Subcutaneous abdominal adipose tissue (tissue), 5 donors: ENCODE measurements around the gene EPB41L5.

Experiments
- H3K27ac ChIP-seq: one replicate; pipeline ENCODE4 v1.7.0; 2013; ENCODE audit warnings: low read depth, mild to moderate bottlenecking, inconsistent platforms, low read length, moderate library complexity
- H3K27me3 ChIP-seq, 5 donors: one replicate each; pipeline ENCODE4 v1.7.0; 2013; ENCODE audit warnings: low read length in 5 of 5, inconsistent platforms in 1 of 5; ENCODE audit not compliant: control insufficient read depth in 5 of 5, insufficient read depth in 4 of 5
- H3K36me3 ChIP-seq, 5 donors: one replicate each; pipeline ENCODE4 v1.7.0; 2013; ENCODE audit warnings: low read length in 5 of 5; ENCODE audit not compliant: control insufficient read depth in 5 of 5, insufficient read depth in 5 of 5
- H3K4me1 ChIP-seq, 5 donors: one replicate each; pipeline ENCODE4 v1.7.0; 2013; ENCODE audit warnings: low read length in 5 of 5, mild to moderate bottlenecking in 3 of 5, moderate library complexity in 1 of 5; ENCODE audit not compliant: control insufficient read depth in 5 of 5, insufficient read depth in 5 of 5
- H3K4me3 ChIP-seq, 5 donors: one replicate each; pipeline ENCODE4 v1.7.0; 2013; ENCODE audit warnings: low read length in 5 of 5, low read depth in 1 of 5
- H3K9ac ChIP-seq, 5 donors: one replicate each; pipeline ENCODE4 v1.7.0; 2013; ENCODE audit warnings: low read length in 5 of 5, mild to moderate bottlenecking in 4 of 5, moderate library complexity in 3 of 5
- H3K9me3 ChIP-seq, 5 donors: one replicate each; pipeline ENCODE4 v1.7.0; 2013; ENCODE audit warnings: low read length in 5 of 5; ENCODE audit not compliant: control insufficient read depth in 5 of 5
- donor health status: healthy.
- donor health status: healthy.
- donor health status: healthy.
- donor health status: healthy.
- donor health status: healthy.

Gene EPB41L5

DNA sequence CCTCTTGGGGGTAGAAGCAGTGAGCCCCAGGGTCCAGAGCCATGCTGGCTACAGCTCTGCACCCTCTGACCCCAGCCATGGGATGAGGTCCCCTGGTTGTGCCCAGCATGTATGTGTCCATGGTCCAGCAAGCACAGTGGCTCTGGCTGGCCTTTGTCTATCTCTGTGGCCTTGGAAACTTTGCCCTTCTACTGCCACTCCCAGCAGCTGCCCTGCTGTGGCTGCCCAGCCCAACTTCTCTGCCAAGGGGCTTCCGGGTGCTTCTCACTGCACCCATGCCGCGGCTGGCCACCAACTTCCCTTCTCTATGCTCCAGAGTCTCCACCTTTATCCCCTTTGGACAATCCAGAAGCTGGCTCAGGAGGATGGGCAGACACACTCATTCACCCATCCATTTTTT is 191.5 kb downstream of the EPB41L5 start:
- Histone ChIP-seq H3K36me3 (no peaks in the 10 kb centered on the region), H3K9ac (no peak overlapping the region), H3K27me3 (no peaks in the 10 kb centered on the region), H3K27ac (no peak overlapping the region), H3K4me1 (peaks cover 2 to 14% (median 7%) of the 10 kb centered on the region in 5 donors), H3K9me3 (no peaks in the 10 kb centered on the region), H3K4me3 (no peak overlapping the region)

DNA sequence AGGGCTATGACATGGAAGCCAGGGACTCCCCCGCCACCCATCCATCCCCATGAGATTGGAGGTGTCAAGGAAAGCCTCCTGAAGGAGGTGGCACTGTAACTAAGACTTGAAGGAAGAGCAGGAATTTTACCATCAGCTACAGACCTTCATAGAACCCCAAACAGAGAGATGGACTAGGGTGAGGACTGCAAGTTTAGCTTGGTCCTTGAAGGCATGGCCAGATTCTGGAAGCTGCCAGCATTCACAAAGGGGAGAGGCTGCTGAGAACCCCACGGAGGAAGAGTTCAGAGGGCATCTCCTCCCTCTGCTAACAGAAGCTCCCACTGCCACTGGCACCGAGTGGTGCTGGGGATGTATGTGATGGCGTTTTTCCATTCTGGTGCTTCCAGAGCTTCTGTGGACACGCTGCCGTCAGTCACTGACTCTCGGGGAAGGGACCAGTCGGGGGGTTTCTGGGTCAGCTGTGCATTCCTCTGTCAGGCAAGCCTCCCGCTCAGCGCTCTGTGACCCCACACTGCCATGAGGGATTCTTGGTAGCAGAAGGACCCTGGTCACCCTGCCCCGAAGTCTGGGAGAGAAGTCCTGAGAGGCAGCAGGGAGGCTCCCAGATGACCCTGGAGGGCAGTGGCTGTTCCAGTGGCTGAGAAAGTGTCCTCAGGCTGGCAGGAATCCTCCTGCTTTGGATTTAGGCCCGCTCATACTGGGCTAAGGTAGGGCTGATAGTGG is 192.2 kb downstream of the EPB41L5 start:
- no peak overlapping the region for H3K27ac ChIP-seq

DNA sequence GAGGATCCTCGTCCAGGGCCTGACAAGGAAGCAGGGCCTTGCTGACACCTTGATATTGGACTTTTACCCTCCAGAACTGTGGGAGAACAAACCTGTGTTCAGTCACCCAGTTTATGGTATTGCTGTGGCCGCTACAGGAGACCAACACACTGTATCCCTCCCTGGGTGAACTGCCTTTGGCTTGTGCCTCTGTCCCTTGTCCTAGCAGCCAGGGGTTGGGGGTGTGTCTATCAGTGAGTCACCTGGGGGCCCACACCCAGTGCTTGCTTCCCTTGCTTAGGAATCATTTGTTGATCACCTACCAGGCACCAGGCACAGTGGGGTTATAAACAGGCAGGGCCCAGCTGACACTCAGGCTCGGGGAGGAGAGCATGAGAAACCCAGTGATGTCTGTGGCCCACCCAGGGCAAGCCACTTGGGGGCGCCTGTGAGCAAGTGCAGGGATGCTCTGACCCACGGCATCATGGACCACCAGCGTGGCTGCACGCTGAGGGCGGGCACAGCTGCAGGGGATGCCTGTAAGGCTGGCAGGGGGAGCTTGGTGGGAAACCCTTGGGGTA is 193.2 kb downstream of the EPB41L5 start:
- H3K4me1 ChIP-seq: peaks cover 2 to 22% (median 7%) of the 10 kb centered on the region in 5 donors
- no peak overlapping the region for H3K4me3 ChIP-seq
- H3K9me3 ChIP-seq: no peaks in the 10 kb centered on the region
- no peaks in the 10 kb centered on the region for H3K27me3 ChIP-seq
- H3K36me3 ChIP-seq: no peaks in the 10 kb centered on the region
- no peak overlapping the region for H3K9ac ChIP-seq
- H3K27ac ChIP-seq: no peak overlapping the region

More for the DNA sequence above, 192.2 kb downstream of the EPB41L5 start:
- no peaks in the 10 kb centered on the region for H3K27me3 ChIP-seq
- no peak overlapping the region for H3K9ac ChIP-seq
- no peaks in the 10 kb centered on the region for H3K9me3 ChIP-seq
- H3K4me3 ChIP-seq: no peak overlapping the region
- H3K4me1 ChIP-seq: peaks cover 2 to 16% (median 7%) of the 10 kb centered on the region in 5 donors
- H3K36me3 ChIP-seq: no peaks in the 10 kb centered on the region

DNA sequence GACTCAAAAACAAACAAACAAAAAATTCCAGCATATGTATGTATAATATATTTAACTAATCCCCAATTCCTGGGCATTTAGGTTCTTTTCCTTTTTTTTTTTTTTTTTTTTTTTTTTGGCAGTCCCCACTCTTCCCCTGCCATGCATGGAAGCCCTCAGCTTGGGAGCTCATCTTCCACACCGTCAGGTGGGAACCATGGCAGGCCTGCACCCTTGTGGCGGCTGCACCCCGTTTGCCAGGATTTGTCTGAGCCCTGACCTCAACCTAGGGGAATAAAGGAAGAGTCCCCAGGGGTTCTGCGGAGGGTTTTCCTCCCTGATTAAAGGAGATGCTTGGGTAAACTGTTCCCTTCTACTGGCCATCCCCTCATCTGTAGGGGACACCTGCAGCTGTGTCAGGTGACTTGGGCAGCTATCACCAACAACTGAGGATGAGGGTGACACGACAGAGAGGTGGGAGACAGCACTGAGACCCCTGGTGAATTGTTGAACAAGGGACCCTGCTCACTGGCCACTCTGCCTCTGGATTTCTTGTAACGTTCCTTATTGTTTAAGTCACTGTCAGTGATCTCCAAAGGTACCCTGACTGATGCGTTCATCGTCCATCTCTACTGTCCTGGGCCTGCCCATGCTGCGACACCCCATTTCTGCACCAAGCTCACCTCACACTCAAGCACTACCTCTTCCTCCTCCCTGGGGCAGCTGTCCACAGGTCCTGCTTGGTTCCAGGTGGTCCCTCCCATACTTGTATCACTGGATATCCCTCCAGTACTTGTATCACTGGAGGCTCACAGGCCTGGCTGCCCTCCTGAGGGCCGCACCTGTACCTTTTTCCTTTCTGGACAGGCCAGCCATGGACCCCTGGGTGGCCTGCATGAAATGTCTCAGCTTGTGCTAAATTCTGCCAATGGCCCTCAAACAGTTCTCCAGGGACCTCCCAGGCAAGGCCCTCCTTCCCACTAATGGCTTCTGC is 195.8 kb downstream of the EPB41L5 start:
- Histone ChIP-seq H3K27ac (no peak overlapping the region), H3K27me3 (no peaks in the 10 kb centered on the region), H3K4me1 (peaks cover 0 to 13% (median 0%) of the 10 kb centered on the region in 5 donors), H3K4me3 (no peak overlapping the region), H3K36me3 (no peaks in the 10 kb centered on the region), H3K9ac (no peak overlapping the region), H3K9me3 (no peaks in the 10 kb centered on the region)

DNA sequence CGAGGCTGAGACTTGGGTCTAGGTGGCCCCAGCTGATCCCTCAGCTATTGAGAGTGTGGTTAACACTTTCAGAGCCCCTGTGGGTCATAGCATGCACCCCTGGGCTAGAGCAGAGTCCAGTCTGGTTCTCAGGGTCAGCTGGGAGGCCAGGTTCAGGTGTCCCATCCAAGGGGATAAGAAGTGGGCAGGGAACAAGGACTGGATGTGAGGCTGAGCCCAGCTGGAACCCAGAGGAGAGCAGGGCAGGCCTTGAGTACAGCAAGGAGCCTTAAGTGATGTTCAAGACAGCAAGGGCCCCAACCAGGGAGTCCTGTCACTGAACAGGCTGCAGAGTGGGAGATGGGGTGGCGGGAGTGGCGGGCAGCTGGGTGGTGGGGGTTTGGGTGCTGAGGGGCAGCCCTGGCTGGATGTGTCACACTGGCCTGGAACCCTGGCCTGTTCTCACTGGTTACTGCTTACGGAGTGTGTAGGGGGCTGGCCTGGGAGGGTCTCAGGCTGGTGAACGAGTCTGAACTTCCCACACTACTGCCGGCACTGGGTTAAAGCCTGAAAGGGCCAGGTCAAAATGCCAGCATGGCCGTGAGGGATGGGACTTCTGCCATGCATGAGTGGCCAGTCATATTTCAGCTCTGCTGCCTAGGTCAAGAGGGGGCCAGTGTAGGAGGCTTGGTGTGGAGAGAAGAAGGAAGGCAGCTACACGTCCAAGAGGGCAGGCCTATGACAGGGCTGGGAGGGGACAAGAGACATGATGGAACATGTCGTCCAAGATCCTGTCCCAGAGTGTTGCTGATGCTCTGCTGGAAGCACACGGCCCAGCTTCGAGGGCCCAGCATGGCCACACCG is 196.8 kb downstream of the EPB41L5 start:
- H3K4me1 ChIP-seq: peaks cover 0 to 9% (median 0%) of the 10 kb centered on the region in 5 donors
- H3K9me3 ChIP-seq: no peaks in the 10 kb centered on the region
- no peak overlapping the region for H3K4me3 ChIP-seq
- H3K9ac ChIP-seq: no peak overlapping the region
- H3K27ac ChIP-seq: no peak overlapping the region
- H3K27me3 ChIP-seq: no peaks in the 10 kb centered on the region
- no peaks in the 10 kb centered on the region for H3K36me3 ChIP-seq

DNA sequence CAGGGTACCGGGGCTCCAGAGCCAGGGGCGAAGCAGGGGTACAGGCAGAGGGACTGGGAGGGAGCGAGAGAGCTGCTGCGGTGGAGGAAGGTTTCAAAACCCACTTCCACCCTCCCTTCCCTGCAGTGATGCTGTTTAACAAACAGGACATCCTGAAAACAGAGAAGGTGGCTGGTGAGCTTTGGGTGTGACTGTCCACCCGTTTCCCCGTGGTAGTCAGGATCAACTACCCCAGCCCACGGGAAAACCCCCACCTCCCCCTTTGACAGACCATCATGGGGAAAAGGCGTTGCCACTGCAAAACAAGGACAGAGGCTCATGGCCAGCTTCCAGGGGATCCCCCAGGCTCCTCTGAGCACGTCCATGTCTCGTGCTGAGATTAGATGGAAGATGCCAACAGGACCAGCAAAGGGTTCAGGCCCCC is 197.4 kb downstream of the EPB41L5 start:
- Histone ChIP-seq H3K36me3 (no peaks in the 10 kb centered on the region), H3K4me3 (no peak overlapping the region), H3K9me3 (no peaks in the 10 kb centered on the region), H3K9ac (no peak overlapping the region), H3K27ac (no peak overlapping the region), H3K4me1 (peaks cover 0 to 9% (median 0%) of the 10 kb centered on the region in 5 donors), H3K27me3 (no peaks in the 10 kb centered on the region)

DNA sequence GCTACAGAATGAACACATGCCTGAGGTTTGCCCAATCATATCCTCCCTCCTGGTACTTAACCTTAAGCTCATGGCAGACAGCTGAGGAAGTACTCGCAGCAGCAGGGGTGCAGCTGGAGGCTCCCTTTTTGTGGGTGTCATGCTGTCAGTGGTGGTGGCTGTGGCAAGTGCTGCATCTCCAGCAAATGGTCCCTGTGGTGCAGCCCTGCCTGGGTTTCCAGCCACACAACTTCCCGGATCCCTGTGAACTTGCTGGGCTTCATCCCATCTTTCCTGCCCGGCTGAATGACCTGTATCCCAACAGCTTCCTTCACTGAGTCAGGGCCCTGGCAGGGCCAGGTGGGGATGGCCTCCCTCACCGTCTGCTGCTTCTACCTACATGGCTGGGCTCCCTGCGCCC is 205.3 kb downstream of the EPB41L5 start:
- H3K27ac ChIP-seq: no peak overlapping the region
- H3K9ac ChIP-seq: no peak overlapping the region
- peaks cover 5 to 20% (median 18%) of the 10 kb centered on the region in 5 donors for H3K4me1 ChIP-seq
- no peak overlapping the region for H3K4me3 ChIP-seq
- H3K9me3 ChIP-seq: no peaks in the 10 kb centered on the region
- peaks cover 0 to 33% (median 13%) of the 10 kb centered on the region in 5 donors for H3K36me3 ChIP-seq
- no peaks in the 10 kb centered on the region for H3K27me3 ChIP-seq

DNA sequence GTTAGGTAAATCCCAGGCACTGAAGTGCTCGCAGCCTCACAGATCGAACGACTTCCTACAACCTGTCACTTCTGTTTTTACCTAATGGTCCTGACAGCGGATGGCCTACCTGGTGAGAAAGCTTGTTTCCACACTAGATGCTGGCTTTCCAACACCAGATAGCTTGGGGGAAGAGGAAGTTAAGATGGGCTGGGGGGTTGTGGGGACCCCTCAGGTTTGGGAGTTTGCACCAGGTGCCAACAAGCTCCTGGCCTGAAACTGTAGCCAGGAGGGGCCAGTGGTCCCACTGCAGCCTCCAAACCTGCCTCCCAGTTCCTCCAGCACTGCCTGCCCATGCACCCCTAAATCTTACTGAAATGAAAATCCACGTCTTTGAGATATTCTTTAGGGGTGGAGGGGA is 206.4 kb downstream of the EPB41L5 start:
- Histone ChIP-seq H3K36me3 (peaks cover 0 to 33% (median 13%) of the 10 kb centered on the region in 5 donors), H3K27me3 (no peaks in the 10 kb centered on the region), H3K4me1 (peaks cover 5 to 28% (median 27%) of the 10 kb centered on the region in 5 donors), H3K9me3 (no peaks in the 10 kb centered on the region), H3K9ac (no peak overlapping the region), H3K4me3 (no peak overlapping the region), H3K27ac (no peak overlapping the region)

DNA sequence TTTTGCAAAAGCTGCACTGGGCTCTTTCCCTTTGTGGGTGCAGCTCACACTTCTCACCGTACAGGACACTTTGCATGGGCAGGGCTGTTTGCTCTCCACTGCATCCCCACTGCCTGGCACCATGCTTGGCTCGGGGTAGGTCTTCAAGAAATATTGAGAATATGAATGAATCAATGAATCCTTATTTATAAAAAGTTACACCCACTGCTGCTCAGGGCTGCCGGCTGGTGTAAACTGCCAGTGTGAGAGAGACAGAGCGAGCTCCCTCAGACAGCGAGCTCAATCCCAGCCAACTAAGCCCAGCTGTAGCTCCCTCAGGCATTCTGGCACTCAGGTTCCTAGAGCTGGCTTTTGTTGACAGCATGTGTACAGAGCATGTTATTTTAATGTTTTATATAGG is 206.9 kb downstream of the EPB41L5 start:
- H3K9me3 ChIP-seq: no peaks in the 10 kb centered on the region
- H3K4me3 ChIP-seq: no peak overlapping the region
- H3K4me1 ChIP-seq: peaks cover 5 to 31% (median 28%) of the 10 kb centered on the region in 5 donors
- H3K27me3 ChIP-seq: no peaks in the 10 kb centered on the region
- H3K36me3 ChIP-seq: peaks cover 0 to 33% (median 13%) of the 10 kb centered on the region in 5 donors
- H3K9ac ChIP-seq: no peak overlapping the region
- no peak overlapping the region for H3K27ac ChIP-seq
